Bronchial epithelial cell (primary cell): ENCODE data around the gene TLX3. TPM values are rescaled to one million over a fixed set of nuclear protein-coding genes. Genes with fewer than 3 reads are reported as not detected.

ENCODE experiments used
- DNase-seq: peaks from one replicate; pipeline ENCODE4 v3.0.0-alpha.2; 2010; ENCODE audit warnings: low read depth
- FAIRE-seq: peaks from 2 replicates; lab custom pipeline; 2011; peaks lifted over from hg19 to GRCh38; lab: Jason Lieb, UNC
- H3K27me3 ChIP-seq: 2 replicates; pipeline ENCODE4 v1.5.1; 2011; ENCODE audit warnings: low read length; ENCODE audit not compliant: control insufficient read depth, insufficient read depth
- H3K36me3 ChIP-seq: 2 replicates; pipeline ENCODE4 v1.5.1; 2011; ENCODE audit warnings: low read length; ENCODE audit not compliant: control insufficient read depth, insufficient read depth
- H3K4me3 ChIP-seq: 2 replicates; pipeline ENCODE4 v1.5.1; 2011; ENCODE audit warnings: mild to moderate bottlenecking, low read depth, low read length, control low read depth
- total RNA-seq: library from RNA; depleted of rRNA; stranded (reverse); fragments of >200 nt; gene quantifications from 2 replicates; pipeline ENCODE4 v1.2.1, GENCODE V29; 2014
- TF ChIP-seq, protein P1 (sequence below): IDR thresholded peaks from 2 replicates; pipeline ENCODE4 v1.5.1; 2011; ENCODE audit warnings: mild to moderate bottlenecking, moderate library complexity, low read length, control low read depth, inconsistent platforms; ENCODE audit not compliant: insufficient read depth, severe bottlenecking

Gene TLX3
- total RNA-seq, 1 donor from 2014 or later, result not detected

DNA sequence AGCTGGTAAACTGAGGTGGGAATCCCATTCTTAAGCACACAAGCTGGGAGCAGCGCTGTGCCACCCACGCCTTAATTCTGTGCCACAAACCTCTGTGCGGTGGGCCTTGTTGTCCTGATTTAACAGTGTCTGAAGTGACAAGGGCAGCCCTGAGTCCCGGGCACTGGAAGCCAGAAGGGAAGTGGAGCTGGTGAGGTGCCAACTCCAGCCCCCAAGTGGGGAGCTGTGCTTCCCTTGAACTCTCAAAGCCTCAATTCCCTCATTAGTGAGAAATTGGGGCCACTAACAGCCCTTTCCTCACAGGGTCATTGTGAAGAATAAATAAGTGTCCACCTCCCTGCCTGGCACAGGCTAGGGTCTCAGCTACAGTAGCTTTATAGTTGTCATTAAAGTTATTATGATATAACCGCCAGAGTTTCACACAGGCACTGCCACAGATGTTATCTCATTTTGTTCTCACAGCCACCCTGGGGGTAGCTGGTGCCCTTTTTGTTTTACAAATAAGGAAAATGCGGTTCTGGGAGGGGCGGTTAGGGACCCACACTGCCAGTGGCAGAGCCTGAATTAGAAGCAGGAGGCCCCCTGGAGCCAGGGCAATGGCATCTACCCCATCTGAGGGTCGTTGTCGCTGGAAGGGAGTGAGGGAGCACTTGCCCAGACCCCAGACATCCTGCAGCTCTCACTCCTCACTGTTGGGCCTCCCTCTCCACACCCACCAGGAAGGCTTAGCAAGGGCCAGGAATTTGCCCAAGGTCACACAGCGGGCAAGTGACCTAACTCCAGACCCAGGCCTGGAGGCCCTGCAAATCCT, 2.1 kb upstream of the TLX3 start:
- Histone ChIP-seq H3K27me3 (peaks cover 58% of the 10 kb centered on the region), H3K4me3 (no peak overlapping the region), H3K36me3 (no peaks in the 10 kb centered on the region)
- FAIRE-seq, result no peak
- TF ChIP-seq, protein P1, sequence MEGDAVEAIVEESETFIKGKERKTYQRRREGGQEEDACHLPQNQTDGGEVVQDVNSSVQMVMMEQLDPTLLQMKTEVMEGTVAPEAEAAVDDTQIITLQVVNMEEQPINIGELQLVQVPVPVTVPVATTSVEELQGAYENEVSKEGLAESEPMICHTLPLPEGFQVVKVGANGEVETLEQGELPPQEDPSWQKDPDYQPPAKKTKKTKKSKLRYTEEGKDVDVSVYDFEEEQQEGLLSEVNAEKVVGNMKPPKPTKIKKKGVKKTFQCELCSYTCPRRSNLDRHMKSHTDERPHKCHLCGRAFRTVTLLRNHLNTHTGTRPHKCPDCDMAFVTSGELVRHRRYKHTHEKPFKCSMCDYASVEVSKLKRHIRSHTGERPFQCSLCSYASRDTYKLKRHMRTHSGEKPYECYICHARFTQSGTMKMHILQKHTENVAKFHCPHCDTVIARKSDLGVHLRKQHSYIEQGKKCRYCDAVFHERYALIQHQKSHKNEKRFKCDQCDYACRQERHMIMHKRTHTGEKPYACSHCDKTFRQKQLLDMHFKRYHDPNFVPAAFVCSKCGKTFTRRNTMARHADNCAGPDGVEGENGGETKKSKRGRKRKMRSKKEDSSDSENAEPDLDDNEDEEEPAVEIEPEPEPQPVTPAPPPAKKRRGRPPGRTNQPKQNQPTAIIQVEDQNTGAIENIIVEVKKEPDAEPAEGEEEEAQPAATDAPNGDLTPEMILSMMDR, result no peak
- DNase-seq, result no peak

DNA sequence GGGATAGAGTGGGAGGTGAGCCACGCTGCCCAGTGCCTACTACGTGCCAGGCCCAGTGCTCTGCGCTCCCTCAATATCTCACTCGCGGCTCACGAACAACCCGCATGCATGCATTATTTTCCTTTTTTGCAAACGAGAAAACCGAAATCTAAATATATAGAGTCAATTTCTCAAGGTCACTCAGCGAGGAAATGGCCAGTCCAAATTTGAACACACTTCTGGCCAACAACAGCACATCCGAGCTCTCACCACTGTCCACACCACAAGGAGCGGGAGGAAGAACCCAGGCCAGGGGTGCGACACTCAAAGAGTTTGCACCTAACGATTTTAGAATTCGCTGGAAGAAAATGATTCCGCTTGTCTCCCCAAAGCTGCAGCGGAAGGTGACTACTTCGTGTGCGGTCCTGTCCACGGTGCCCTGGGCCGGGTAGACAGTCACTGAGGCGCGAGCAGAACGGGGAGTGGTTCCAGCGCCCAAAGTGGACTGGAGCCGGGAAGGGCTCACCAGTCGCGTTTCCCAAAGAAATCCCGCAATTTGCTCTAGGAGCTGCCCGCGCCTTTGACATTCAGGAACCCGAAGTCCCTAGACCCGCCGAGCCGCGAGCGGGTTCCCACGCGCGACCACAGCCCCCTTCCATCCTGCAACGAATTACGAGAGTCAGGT, 1.1 kb upstream of the TLX3 start:
- no peak for DNase-seq
- no peak for FAIRE-seq
- no peak overlapping the region for H3K4me3 ChIP-seq
- H3K36me3 ChIP-seq, result no peaks in the 10 kb centered on the region
- TF ChIP-seq, protein P1, result no peak
- peaks cover 66% of the 10 kb centered on the region for H3K27me3 ChIP-seq

DNA sequence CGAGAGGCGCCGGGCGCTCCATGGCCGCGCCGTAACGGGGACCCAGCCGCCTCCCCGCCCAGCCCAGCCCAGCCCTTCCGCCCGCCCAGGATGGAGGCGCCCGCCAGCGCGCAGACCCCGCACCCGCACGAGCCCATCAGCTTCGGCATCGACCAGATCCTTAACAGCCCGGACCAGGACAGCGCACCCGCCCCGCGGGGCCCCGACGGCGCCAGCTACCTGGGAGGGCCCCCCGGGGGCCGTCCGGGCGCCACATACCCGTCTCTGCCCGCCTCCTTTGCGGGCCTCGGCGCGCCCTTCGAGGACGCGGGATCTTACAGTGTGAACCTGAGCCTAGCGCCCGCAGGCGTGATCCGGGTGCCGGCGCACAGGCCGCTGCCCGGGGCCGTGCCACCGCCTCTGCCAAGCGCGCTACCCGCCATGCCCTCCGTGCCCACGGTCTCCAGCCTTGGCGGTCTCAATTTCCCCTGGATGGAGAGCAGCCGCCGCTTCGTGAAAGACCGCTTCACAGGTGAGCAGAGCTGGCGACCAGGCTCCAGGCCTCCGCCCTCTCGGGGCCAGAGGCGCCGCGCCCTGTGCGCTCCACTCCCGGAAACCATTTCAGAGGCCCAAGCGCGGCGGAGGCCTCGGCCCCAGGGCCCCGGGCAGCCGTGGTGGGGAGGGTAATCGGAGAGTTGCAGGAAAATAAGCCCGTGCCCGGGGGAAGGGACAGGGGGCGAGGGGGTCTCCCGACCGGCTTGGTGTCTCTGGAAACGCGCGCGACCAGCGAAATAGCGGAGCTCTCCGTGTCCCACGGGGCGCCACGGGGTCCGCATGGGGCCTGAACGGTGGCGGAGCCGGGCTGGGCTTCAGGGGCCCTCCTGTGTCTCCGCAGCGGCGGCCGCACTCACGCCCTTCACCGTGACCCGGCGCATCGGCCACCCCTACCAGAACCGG, 496 bp downstream of the TLX3 start:
- DNase-seq (no peak), FAIRE-seq (no peak)
- H3K36me3 ChIP-seq, result no peaks in the 10 kb centered on the region
- TF ChIP-seq, protein P1, result no peak
- peaks cover 71% of the 10 kb centered on the region for H3K27me3 ChIP-seq
- H3K4me3 ChIP-seq, result peak overlapping the region; percentile 5

DNA sequence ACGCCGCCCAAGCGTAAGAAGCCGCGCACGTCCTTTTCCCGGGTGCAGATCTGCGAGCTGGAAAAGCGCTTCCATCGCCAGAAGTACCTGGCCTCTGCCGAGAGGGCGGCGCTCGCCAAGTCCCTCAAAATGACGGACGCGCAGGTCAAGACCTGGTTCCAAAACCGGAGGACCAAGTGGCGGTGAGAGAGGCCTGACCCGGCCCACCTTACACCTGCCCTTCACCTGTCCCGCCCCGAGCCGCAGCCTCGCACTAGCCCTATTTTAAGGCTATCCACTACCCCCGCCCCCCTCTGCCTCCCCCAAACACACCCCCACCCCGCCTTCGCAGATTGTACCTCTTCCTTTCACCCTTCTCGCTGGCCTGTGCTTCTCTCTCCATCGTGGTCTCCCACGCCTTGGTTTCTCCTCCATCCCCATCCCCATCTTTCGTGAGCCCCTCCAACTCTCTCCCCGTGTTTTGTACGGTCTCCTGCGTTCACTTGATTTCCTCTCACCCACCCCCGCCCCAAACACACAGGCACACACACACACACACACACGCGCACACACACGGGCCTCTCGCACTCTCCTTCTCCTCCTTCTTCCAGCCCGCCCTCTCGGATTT, 1.3 kb downstream of the TLX3 start:
- peaks cover 74% of the 10 kb centered on the region for H3K27me3 ChIP-seq
- TF ChIP-seq, protein P1, result peak; percentile 68
- H3K36me3 ChIP-seq, result no peaks in the 10 kb centered on the region
- FAIRE-seq, result no peak
- H3K4me3 ChIP-seq, result no peak overlapping the region
- no peak for DNase-seq

DNA sequence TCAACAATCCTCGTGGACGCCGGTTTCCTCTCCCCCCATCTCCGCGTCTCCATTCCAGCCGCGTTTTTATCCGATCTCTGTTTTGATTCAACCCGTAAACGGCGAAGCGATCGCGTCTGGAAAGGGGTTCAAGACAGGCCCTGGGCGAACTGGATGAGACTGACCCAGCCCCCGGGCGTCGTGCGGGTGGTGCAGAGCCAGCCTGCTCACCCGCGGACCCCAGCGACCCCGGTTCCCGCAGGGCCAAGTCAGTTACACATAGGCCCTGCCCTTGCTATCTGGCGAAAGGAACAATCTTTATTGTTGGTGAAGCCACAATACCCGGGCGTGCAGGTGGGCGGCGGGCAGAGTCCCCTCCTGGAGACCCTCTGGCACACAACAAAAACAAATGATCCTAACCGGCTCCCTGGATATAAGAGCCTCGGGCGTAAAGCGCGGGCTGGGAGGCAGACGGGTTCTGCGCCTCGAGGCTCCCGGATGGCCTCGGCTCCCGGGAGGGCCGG, 1.8 kb downstream of the TLX3 start:
- no peak for DNase-seq
- no peaks in the 10 kb centered on the region for H3K36me3 ChIP-seq
- TF ChIP-seq, protein P1, result no peak
- no peak for FAIRE-seq
- peaks cover 77% of the 10 kb centered on the region for H3K27me3 ChIP-seq
- H3K4me3 ChIP-seq, result no peak overlapping the region
